ENCODE data around the gene SPIRE2.
"Not testable (repeated sequence)": the region's sequence is repeated elsewhere in the genome, so short reads cannot be mapped to it uniquely, and the experiment has no call there.

Gene SPIRE2

DNA sequence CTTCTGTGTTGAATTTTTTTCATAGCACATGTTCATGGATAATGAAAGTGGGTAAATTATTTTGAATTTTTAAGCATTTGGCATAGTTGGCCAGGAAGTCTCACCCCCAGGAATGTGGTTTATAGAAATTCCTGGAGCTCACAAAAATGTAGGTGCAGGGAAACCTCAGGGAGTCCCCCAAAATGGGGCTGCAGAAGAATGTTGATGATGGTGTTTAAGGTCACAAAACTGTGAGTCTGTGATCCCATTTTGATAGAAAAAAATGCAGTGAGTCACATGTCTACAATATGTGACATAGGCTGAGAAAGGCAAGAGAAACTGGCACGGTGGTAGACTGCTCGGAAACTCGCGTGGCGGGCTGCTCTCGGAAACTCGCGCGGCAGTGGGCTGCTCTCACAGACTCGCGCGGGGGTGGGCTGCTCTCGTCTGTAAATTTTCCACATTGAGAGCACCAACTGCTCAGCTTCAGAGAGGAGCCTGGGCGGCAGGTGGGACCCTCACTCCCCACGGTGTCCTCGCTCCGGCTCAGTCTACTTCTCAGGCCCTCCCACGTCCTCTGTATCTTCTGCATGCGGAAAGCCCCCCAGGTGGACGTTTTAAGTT lies 71.7 kb downstream of the SPIRE2 start:
- DNase-seq = no peak

DNA sequence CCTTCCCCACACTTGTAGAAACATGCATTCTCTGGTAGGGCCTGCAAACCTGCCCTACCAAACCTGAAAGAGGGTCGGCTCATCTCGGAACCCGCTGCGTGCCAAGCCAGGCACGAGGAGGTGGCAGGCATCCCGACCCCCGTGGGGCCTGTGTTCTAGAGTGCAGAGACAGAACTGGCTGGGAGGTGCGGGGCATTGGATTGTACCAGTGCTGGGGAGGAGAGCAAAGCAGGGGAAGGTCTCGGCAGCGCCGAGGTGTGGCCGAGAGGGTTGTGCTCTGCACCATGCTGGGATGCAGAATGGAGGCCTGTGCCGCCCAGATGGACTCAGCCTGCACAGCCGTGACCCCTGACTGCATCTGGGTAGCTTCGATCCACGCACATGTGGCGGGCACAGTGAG lies 72.6 kb downstream of the SPIRE2 start:
- no peak for DNase-seq

DNA sequence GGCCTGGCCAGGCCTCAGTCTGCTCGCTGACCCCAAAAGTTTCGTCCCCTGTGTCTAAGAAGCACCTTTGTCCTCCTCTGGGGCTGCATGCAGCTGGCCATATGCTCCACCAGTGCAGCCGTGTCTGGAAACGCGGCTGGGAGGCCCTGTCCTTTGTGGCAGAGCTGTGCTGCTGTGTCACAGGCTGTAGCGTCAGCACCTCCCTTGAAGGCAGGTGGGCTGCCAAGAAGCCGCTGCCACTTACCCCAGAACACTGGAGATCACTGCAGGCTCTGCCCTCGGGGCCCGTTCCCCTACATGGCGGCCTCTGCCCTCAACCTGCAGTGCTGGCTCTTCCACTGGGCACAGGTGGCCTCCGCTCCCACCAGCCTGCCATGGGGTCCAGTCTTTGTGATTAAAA lies 74.7 kb downstream of the SPIRE2 start:
- no peak for DNase-seq

DNA sequence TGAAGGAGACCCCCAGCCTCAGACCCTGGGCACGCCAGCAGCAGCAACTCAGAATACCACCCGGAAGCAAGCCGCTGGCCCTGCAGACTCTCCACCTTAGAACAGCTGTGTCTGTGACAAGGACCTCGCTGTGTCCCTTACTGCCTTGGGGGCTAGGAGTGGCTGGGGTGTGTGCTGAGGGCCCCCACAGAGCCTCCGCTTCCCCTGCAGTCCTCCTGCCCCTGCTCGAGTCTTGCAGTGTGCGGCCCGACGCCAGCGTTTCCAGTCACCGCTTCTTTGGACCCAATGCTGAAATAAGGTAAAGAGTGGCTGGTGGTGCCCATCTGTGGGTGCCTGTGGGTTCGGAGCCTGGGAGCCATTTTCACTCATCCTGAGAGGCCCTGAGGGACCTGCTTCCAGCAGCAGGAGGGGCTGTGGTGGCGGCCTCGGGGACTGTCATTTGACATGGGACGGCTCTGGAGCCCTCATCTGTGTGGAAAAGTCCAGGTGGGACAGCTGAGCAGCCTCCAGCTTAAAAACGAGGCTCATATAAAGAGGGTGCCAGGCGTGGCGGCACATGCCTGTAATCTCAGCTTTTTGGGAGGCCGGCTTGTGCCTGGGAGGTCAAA lies 75.7 kb downstream of the SPIRE2 start:
- no peak for DNase-seq

DNA sequence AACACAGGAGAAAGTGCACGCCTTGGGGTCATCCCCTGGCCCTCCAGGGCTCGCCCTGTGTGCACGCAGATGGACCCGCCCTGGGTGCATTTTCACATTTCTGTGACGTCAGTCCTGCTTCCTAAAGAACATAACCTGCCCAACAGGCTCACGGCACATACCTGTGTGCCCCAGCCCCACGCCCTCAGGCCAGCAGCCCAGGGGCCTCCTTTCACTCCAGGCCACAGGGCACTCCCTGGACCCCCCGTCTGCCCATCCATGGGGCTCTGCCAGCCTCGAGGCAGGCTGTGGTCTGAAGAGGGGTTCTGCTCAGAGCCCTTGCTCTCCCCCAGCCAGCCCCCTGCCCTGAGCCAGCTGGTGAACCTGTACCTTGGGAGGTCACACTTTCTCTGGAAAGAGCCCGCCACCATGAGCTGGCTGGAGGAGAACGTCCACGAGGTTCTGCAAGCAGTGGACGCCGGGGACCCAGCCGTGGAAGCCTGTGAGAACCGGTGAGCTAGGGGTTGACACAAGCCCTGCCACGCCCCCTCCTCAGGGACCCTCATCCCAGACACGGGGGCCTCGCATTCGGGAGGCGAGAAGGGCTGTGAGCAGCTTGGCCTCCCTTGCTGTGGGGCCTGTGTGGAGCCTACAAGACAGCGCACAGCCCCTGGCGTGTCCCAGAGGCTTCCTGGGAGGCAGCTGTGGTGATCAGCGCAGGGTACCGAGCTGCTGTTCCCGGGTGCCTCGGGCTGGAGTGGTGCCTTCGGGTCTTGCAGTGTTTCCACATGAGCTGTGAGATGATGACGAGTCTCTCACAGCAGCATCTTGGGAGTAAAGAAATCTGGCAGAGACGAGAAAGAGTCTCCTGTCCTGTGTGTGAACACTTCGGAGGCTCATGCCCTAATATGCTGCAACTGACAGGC lies 76.6 kb downstream of the SPIRE2 start:
- no peak for DNase-seq

DNA sequence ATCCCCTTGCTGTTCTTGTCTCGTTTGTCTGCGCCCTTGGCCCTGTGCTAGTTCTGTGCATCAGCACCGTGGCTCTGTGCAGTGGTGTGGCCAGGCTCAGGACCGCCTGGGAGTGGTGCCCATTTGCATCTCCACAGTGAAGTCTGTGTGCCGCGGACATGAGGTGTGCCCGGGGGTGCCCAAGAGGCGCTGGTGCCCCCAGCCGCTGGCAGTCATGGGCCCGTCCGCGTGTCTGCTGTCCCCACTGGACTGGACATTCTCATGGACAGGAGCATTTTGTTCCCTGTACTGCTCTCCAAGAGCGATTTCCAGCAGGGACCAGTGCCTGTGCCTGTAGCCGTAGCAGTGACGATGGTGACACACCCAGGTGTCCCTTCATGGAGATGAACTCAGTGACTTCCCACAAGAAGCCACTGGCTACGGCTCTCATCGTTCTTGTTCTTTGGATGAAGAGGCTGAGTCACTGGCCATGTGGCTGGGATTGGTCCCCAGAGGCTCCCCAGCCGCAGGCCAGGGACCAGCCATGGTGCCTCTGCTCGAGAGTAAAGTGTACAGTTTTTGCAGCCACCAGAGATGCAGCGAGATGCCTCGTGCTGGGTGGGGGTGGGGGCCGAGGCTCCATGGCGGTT lies 77.3 kb downstream of the SPIRE2 start:
- no peak for DNase-seq

DNA sequence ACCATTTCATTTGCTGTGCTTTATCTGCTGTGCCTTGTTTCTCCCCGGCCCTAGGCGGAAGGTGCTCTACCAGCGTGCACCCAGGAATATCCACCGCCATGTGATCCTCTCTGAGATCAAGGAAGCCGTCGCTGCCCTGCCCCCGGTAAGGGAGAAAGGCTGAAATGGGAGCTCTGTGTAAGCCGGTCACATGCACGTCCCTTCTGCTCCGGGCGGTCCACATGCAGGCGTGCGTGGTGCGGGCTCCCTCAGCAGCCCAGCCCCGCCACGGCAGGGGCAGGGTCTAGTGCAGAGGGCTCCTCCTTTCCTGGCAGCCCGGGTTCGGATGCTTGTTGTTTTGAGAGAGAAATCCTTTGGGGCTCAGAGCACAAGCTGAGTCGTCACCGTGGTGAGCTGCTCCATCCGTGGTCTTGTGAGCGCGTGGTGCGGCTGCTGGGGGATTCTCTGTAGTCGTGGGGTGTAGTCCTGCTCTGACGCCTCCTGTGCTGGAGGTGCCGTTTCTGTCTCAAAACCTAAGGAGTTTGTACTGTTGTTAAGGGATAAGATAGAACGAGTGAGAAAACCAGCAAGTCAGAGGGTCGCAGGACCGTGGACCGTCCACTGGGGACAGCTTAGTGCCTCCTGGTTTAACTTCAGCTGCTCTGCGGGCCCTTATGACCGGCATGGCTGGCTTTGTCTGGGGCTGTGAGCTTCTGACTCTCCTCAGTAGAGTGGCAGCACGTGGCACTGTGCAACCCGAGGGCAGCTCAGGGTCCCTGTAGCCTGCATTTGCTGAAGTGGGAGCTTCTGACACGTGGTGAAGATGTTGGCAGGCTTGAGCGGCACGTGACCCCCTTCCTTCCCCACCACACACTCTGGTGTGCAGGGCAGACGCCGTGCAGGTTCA lies 78.1 kb downstream of the SPIRE2 start:
- DNase-seq = no peak

DNA sequence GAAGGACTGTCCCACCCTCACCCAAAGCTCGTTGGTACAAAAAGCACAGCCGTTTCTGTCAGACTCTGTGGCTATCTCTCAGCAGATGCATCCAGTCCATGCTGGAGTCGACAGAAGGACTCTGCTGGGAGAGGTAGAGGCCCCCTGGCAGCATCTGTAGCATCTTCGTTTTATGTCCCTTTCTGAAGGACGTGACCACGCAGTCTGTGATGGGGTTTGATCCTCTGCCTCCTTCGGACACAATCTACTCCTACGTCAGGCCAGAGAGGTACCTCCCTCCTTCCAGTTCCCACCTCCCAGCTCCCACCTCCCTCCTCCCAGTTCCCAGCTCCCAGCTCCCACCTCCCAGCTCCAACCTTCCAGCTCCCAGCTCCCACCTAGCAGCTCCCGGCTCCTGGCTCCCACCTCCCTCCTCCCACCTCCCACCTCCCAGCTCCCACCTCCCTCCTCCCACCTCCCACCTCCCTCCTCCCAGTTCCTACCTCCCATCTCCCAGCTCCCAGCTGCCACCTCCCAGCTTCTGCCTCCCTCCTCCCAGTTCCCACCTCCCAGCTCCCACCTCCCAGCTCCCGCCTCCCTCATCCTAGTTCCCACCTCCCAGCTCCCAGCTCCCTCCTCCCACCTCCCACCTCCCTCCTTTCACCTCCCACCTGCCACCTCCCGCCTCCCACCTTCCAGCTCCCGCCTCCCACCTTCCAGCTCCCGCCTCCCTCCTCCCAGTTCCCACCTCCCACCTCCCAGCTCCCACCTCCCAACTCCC lies 79.0 kb downstream of the SPIRE2 start:
- DNase-seq = no peak

DNA sequence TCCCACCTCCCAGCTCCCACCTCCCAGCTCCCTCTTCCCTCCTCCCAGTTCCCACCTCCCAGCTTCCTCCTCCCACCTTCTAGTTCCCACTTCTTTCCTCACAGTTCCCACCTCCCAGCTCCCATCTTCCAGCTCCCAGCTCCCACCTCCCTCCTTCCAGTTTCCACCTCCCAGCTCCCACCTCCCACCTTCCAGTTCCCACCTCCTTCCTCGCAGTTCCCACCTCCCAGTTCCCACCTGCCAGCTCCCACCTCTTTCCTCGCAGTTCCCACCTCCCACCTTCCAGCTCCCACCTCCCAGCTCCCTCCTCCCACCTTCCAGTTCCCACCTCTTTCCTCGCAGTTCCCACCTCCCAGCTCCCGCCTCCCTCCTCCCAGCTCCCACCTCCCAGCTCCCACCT lies 80.0 kb downstream of the SPIRE2 start:
- no peak for DNase-seq

DNA sequence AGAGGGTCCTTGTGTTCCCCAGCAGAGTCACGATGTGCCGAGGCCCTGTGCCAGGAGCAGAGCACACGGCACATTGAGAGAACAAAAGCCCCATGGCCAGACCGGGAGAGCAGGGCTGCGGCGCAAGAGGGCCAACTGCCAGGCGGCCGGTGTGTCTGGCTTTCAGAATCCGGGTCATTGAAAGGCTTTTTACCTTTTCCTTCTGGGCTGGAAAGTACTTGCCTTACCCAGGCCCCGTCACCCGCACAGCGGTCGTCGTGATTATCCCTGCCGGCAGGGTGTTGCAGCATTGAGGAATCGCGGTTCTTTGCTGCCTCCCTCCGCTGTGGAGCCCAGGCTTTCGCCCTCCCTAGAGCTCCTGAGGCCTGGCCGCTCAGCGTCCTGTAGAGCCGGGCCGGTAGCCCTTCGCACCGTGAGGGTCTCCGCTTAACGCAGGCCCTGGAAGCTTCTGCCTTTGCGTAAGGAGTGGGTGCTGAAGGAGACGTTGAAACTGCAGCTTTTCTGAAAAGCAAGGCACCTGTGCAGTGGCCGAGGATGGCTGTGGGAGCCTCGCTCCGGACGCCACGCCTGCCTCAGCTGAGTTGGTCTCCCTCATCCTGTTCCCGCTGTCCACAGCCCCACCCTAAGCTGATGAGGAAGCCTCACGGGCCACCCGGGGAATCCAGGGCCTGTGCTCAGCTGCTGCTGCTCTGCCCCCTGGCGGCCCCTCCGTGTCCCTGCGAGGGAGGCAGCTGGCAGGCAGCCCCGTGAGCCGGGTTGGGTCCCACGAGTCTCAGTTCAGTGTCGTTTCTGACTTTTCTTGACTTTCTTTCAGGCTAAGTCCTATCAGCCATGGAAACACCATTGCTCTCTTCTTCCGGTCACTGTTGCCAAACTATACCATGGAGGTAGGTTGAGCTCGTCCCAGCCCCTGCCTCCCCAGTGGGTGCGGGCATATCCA lies 81.8 kb downstream of the SPIRE2 start:
- peak in 4 of 5 donors; percentile 51 to 60 (median 54) for DNase-seq

DNA sequence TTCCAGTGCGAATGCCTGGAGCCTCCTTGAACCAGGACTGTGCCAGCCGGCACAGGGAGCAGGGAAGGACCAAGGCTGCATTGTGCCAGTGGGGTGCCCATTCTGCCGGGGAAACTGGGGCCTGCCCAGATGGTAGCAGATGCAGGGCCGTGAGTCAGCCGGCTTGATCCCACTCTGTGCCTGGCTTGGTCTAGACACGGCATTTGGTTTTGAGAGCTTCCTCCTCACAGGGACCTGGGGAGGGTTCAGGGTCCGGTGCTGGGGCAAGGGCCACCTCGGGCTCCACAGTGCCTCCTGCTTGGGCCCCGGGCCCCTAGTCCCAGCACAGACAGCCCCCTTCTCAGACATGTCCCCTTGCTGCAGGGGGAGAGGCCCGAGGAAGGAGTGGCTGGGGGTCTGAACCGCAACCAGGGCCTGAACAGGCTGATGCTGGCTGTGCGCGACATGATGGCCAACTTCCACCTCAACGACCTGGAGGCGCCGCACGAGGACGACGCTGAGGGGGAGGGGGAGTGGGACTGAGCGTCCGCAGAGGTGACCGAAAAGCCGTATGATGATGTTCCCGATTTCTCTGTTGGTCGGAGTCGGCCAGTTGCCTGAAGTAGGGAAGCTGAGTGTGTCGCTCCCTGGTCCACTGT lies 82.6 kb downstream of the SPIRE2 start:
- DNase-seq = no peak

DNA sequence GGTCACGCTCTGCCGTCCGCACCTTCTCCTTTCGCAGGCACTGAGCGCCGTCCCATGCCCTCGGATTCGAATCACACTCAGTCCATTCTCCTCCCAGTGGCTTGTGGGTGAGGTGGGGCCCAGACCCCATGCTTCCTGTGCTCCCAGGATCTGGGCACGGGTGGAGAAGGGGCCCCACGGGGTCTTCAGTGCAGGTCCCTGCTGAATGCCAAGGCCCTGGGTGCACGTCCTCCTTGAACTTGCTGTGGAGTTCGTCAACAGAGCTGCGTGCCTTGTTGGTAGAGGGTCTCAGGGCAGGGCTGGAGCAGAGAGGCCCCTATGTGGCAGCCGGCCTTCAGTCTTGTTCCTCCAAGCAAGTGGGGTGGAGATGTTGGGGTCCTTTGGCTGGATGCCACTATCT lies 83.1 kb downstream of the SPIRE2 start:
- DNase-seq = no peak

DNA sequence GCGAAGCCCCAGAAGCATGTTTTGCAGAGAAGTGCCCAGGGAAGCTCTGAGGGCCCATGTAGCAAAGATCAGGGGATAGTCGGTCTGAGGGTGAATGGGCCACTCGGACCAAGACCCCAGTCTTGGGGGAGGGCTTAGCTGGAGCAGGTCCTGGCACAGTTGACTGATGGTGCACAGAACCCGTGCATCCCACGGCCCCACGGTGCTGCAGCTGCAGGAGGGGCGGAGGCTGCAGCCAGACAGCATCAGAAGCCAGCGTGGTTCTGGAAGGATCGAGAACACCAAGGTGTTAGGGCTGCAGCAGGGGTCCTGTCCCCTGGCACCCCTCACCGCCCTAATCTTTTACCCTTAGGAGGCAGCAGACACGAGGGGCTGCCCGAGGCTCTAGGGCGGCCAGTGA lies 83.9 kb downstream of the SPIRE2 start:
- DNase-seq = no peak

DNA sequence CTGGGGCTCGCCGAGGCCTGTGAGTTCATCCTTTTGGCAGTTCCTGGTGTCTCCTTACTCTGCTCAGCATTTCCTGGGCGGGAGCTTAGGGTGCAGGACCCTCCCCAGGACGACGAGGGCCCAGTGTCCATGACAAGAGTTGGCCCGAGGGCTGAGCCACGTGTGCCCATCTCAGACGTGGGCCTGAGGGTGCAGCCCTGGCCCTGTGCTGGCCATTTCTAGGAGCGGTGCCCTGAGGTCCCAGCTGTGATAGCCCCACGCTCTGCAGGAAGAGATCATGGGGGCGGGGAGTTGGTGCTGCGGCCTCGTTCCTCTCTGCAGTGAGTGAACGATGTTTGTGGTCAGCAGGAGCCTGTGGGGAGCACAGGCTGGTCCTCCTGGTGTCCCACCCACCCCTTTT lies 84.4 kb downstream of the SPIRE2 start:
- DNase-seq = no peak

DNA sequence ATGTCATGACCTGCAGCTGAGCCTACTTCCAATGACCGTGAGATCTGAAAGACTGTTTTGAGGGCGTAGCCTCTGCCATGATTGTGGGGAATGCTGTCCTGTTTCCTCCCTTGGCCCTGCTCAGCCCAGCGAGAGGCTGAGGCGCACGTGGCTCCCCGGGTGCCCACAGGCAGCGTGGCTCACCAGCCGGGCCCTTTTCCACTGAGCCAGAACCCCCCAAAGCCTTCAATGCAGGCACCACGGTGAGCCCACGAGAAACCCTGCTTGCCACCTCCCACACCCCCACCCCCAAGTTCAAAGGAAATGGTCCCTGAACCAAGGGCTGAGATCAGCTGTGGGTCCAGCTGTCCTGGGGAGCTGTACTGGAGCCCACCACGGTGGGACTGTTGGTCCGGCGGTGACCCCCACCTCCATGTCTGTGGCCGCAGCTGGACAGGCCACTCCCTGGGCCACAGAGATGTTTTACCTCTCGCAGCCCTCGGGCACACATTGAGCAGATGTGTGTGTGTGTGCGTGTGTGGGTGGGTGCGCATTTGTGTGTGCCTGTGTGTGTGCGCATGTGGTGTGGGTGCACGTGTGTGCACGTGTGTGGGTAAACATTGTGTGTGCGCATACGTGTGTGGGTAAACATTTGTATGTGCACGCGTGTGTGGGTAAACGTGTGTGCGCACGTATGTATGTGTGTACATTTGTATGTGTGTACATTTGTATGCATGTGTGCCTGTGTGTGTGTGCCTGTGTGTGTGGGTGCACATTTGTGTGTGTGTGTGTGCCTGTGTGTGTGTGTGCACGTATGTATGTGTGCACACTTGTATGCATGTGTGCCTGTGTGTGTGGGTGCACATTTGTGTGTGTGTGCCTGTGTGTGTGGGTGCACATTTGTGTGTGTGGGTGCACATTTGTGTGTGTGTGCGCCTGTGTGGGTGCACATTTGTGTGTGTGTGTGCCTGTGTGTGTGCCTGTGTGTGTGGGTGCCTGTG lies 85.4 kb downstream of the SPIRE2 start:
- DNase-seq = no peak

DNA sequence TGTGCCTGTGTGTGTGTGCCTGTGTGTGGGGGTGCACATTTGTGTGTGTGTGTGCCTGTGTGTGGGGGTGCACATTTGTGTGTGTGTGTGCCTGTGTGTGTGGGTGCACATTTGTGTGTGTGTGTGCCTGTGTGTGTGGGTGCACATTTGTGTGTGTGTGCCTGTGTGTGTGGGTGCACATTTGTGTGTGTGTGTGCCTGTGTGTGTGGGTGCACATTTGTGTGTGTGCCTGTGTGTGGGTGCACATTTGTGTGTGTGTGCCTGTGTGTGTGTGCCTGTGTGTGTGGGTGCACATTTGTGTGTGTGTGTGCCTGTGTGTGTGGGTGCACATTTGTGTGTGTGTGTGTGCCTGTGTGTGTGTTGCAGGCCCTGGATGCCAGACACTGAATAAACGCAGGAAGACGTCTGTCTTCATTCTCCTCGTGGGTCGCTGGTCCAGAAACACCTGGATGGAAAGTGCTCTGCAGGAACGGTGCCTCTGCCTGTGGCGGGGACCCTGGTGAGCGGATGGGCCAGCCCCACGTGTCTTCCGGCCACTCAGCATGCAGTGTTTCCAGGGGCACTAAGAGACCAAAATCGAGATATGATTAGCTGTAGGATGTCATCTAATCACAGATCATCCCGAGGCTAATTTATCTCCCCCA lies 86.5 kb downstream of the SPIRE2 start:
- DNase-seq = not testable (repeated sequence)

DNA sequence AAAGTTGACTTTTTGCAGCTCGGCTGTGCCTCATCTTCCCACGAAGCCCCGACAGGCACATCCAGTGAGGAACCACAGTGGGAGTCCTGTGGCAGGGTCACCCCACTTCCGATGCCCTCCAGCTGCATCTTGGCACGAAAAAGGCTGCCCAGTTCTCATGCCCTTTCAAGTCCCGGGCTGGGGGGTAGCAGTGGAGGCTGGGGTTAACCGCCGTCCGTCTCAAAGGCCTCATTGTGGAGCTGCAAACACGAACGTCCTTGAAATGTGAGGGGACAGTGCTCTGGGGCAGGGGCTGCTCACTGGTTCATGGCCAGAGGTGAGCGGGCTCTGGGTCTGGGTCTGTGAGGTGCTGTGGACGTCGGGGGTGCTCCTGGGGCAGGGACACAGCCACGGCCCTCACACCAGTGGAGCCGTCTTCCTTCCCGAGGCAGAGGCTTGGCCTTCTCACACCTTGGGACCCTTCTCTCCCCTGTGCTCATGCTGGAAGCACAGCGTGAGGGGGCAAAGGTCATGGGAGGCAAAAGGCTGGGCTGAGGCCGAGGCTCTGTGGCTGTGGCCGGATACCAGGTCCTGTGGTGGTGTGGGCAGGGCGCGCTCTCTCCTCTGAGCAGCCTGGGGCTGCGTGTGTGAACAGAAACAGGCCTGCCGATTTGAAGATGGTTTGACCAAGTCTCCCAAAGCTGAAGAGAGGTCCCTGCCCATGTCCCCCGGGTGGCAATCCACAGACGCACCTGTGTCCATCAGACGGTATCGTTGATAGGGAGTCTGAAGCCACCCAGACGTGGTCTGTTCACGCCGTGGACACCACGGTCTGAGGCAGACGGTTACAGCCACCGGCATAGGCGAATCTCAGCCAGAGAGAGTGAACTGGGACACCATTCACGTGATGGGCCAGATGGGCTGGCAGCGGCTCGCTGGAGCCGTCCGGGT lies 87.3 kb downstream of the SPIRE2 start:
- DNase-seq = no peak

All from T-helper 1 cell (primary cell).